GM23338 (cell line): ENCODE results near the gene HOXA5. TPM values are rescaled to one million over a fixed set of nuclear protein-coding genes. Genes with fewer than 3 reads are reported as not detected.

Experiments used
- ATAC-seq: fragments of 200-7000 bp; cut with Tn5 transposase; 3 replicates; pipeline ENCODE4 v1.9.1; 2020
- DNase-seq: peaks from one replicate; pipeline ENCODE4 v3.0.0-alpha.2; 2015; ENCODE audit warnings: low spot score
- H2AFZ ChIP-seq: fragments of 200-600 bp; sonication (generic); 2 replicates; pipeline ENCODE4 v1.8.0; 2016; ENCODE audit warnings: antibody characterized with exemption, mild to moderate bottlenecking, moderate library complexity
- H3F3A ChIP-seq: fragments of 200-600 bp; sonication (generic); replicated peaks from 2 replicates; pipeline ENCODE4 v1.8.0; 2017; ENCODE audit warnings: antibody characterized with exemption, mixed run types, low read depth
- H3K27ac ChIP-seq: fragments of 200-600 bp; sonication (generic); 2 replicates; pipeline ENCODE4 v1.6.1; 2016; ENCODE audit warnings: low read depth
- H3K27me3 ChIP-seq: fragments of 200-600 bp; sonication (generic); 2 replicates; pipeline ENCODE4 v1.8.0; 2016; ENCODE audit warnings: mild to moderate bottlenecking, mixed run types, moderate library complexity; ENCODE audit not compliant: insufficient read depth
- H3K36me3 ChIP-seq: fragments of 200-600 bp; sonication (generic); 2 replicates; pipeline ENCODE4 v1.8.0; 2016; ENCODE audit warnings: mild to moderate bottlenecking; ENCODE audit not compliant: insufficient read depth
- H3K4me1 ChIP-seq: fragments of 200-600 bp; sonication (generic); 2 replicates; pipeline ENCODE4 v1.8.0; 2016; ENCODE audit warnings: mild to moderate bottlenecking, moderate library complexity; ENCODE audit not compliant: insufficient read depth
- H3K4me2 ChIP-seq: fragments of 200-600 bp; sonication (generic); 2 replicates; pipeline ENCODE4 v1.7.1; 2017; ENCODE audit warnings: mixed run types
- H3K4me3 ChIP-seq: fragments of 200-600 bp; sonication (generic); 2 replicates; pipeline ENCODE4 v1.6.1; 2016; ENCODE audit warnings: mixed run types
- H3K79me2 ChIP-seq: fragments of 200-600 bp; sonication (generic); replicated peaks from 2 replicates; pipeline ENCODE4 v1.8.0; 2017; ENCODE audit warnings: mild to moderate bottlenecking; ENCODE audit not compliant: insufficient read depth
- H3K9me2 ChIP-seq: fragments of 200-600 bp; sonication (generic); 2 replicates; pipeline ENCODE4 v1.8.0; 2017; ENCODE audit not compliant: insufficient read depth
- H4K20me1 ChIP-seq: fragments of 200-600 bp; sonication (generic); replicated peaks from 2 replicates; pipeline ENCODE4 v1.8.0; 2017; ENCODE audit warnings: mild to moderate bottlenecking; ENCODE audit not compliant: insufficient read depth
- H3K27ac Mint-ChIP-seq: 2 replicates; pipeline ENCODE4 v1.8.0; 2020; ENCODE audit warnings: inconsistent platforms, mild to moderate bottlenecking, moderate library complexity, mixed read lengths
- H3K27me3 Mint-ChIP-seq: 3 replicates; pipeline ENCODE4 v1.8.0; 2022; ENCODE audit warnings: low read depth, mild to moderate bottlenecking, moderate library complexity, mixed read lengths, inconsistent platforms; ENCODE audit not compliant: insufficient read depth, poor library complexity
- H3K36me3 Mint-ChIP-seq: 3 replicates; pipeline ENCODE4 v1.8.0; 2021; ENCODE audit warnings: low read depth, mild to moderate bottlenecking, inconsistent platforms, moderate library complexity, mixed read lengths
- H3K4me1 Mint-ChIP-seq: 3 replicates; pipeline ENCODE4 v1.8.0; 2020; ENCODE audit warnings: mild to moderate bottlenecking, inconsistent platforms, mixed read lengths
- H3K4me3 Mint-ChIP-seq: 3 replicates; pipeline ENCODE4 v1.8.0; 2021; ENCODE audit warnings: moderate library complexity, mild to moderate bottlenecking, inconsistent platforms, mixed read lengths
- H3K9me3 Mint-ChIP-seq: 3 replicates; pipeline ENCODE4 v1.8.0; 2020; ENCODE audit warnings: moderate library complexity, mild to moderate bottlenecking, inconsistent platforms, mixed read lengths
- CREB1 ChIP-seq: fragments of 250-450 bp; sonication (Bioruptor Pico); IDR thresholded peaks from 2 replicates; pipeline ENCODE4 v1.5.0; 2020; ENCODE audit warnings: low read depth, mild to moderate bottlenecking, moderate library complexity
- ETS1 ChIP-seq: IDR thresholded peaks from 2 replicates; pipeline ENCODE4 v1.6.1; 2016; ENCODE audit warnings: antibody characterized with exemption
- EZH2 ChIP-seq: fragments of 200-600 bp; sonication (generic); IDR thresholded peaks from one replicate; pipeline ENCODE4 v1.8.0; 2017; ENCODE audit warnings: antibody characterized with exemption, mild to moderate bottlenecking, low read depth; ENCODE audit not compliant: unreplicated experiment
- EZH2phosphoT487 ChIP-seq: fragments of 200-600 bp; sonication (generic); IDR thresholded peaks from one replicate; pipeline ENCODE4 v1.8.1; 2018; ENCODE audit warnings: antibody characterized with exemption; ENCODE audit not compliant: unreplicated experiment
- REST ChIP-seq: IDR thresholded peaks from one replicate; pipeline ENCODE4 v1.6.1; 2018; ENCODE audit warnings: antibody characterized with exemption; ENCODE audit not compliant: unreplicated experiment
- ZNF462 ChIP-seq: fragments of 250-450 bp; sonication (Bioruptor Pico); IDR thresholded peaks from 2 replicates; pipeline ENCODE4 v1.5.0; 2020; ENCODE audit warnings: mild to moderate bottlenecking, moderate library complexity
- polyA plus RNA-seq: library from polyadenylated mRNA; unstranded; fragments of >200 nt; fragmentation: Nextera tagmentation; extraction: Ambion mirVana; gene quantifications from 2 replicates; pipeline ENCODE4 v1.2.1, GENCODE V29; 2016
- total RNA-seq: library from RNA; depleted of rRNA; stranded (reverse); fragments of >200 nt; shearing (Covaris generic); gene quantifications from 2 replicates; pipeline ENCODE4 v1.2.3, GENCODE V29; 2014

HOXA5 gene
- total and polyA plus RNA-seq, 2 experiments from 2014 or later = not detected

- no peaks in the 10 kb centered on the region for H3K79me2 ChIP-seq
- Mint-ChIP-seq H3K27me3 (peaks cover 100% of the 10 kb centered on the region), H3K27ac (no peak within 1 kb of the TSS), H3K36me3 (no peaks in the 10 kb centered on the region; the same call in 2 of the 3 replicates), H3K9me3 (peaks cover 17% of the 10 kb centered on the region), H3K4me3 (peak within 1 kb of the TSS; percentile 50), H3K4me1 (peaks cover 24% of the 10 kb centered on the region)
- peak within 1 kb of the TSS; percentile 43 for H3K4me3 ChIP-seq
- peak; percentile 6 for DNase-seq
- H4K20me1 ChIP-seq = peaks cover 47% of the 10 kb centered on the region
- H3F3A ChIP-seq = peaks cover 35% of the 10 kb centered on the region
- no peaks in the 10 kb centered on the region for H3K9me2 ChIP-seq
- no peaks in the 10 kb centered on the region for H3K36me3 ChIP-seq
- H2AFZ ChIP-seq = no peak within 1 kb of the TSS
- H3K4me2 ChIP-seq = no peak within 1 kb of the TSS
- H3K27me3 ChIP-seq = peaks cover 100% of the 10 kb centered on the region
- peaks cover 24% of the 10 kb centered on the region for H3K4me1 ChIP-seq
- H3K27ac ChIP-seq = no peak within 1 kb of the TSS
- no peak for TF ChIP-seq ETS1
- peak; percentile 94 for TF ChIP-seq EZH2phosphoT487
- TF ChIP-seq CREB1 (CRISPR knock-in tag) = no peak
- TF ChIP-seq EZH2 = peak; percentile 97
- no peak for TF ChIP-seq REST
- ATAC-seq = no peak
These were observed 8.7 kb upstream of the HOXA5 start, which contains the start of gene HOXA3 for GRCh38 chr7:27151931-27152815. Gene HOXA3 (minus strand): TSS chr7:27152583. CDS start chr7:27110640, 41,943 bp downstream.

GRCh38 chr7:27151341-27151930, 8.0 kb upstream of the HOXA5 start:
- H3K4me1 Mint-ChIP-seq = peaks cover 23% of the 10 kb centered on the region
- Histone ChIP-seq H3K79me2 (no peaks in the 10 kb centered on the region), H3K27me3 (peaks cover 100% of the 10 kb centered on the region), H3F3A (peaks cover 41% of the 10 kb centered on the region), H4K20me1 (peaks cover 51% of the 10 kb centered on the region), H3K4me3 (peak overlapping the region; percentile 43), H3K9me2 (no peaks in the 10 kb centered on the region), H3K27ac (no peak overlapping the region), H3K36me3 (no peaks in the 10 kb centered on the region), H2AFZ (no peak overlapping the region), H3K4me1 (peaks cover 24% of the 10 kb centered on the region), H3K4me2 (peak overlapping the region; percentile 74)
- DNase-seq (peak; percentile 9), ATAC-seq (no peak)
- H3K27ac Mint-ChIP-seq = no peak overlapping the region
- no peaks in the 10 kb centered on the region; the same call in 2 of the 3 replicates for H3K36me3 Mint-ChIP-seq
- peaks cover 23% of the 10 kb centered on the region for H3K9me3 Mint-ChIP-seq
- peaks cover 100% of the 10 kb centered on the region for H3K27me3 Mint-ChIP-seq
- H3K4me3 Mint-ChIP-seq = peak overlapping the region; percentile 50
- TF ChIP-seq ZNF462 (CRISPR knock-in tag) (no peak), EZH2 (peak; percentile 99), EZH2phosphoT487 (peak; percentile 80)
